Activated T-cell treated with anti-CD3 and anti-CD28 coated beads, Interleukin-2, amount 50 U/mL, for 4 hours (primary cell): ENCODE results near the gene PHF5A. TPM values are rescaled to one million over a fixed set of nuclear protein-coding genes. Genes with fewer than 3 reads are reported as not detected.

Experiments
- ATAC-seq, 2 donors: fragments of 200-7000 bp; cut with Tn5 transposase; one replicate each; pipeline ENCODE4 v1.10.0; 2021
- DNase-seq: peaks from one replicate; pipeline ENCODE4 v3.0.0-alpha.2; 2020
- H3K27me3 Mint-ChIP-seq: one replicate; pipeline ENCODE4 v1.8.0; 2021; ENCODE audit warnings: low read depth, mixed read lengths
- H3K36me3 Mint-ChIP-seq: one replicate; pipeline ENCODE4 v1.8.0; 2022; ENCODE audit warnings: mixed read lengths; ENCODE audit not compliant: insufficient read depth
- H3K4me1 Mint-ChIP-seq: one replicate; pipeline ENCODE4 v1.8.0; 2021; ENCODE audit warnings: low read depth, mixed read lengths
- H3K4me3 Mint-ChIP-seq: one replicate; pipeline ENCODE4 v1.8.0; 2021; ENCODE audit warnings: mild to moderate bottlenecking, moderate library complexity, mixed read lengths
- H3K9me3 Mint-ChIP-seq: one replicate; pipeline ENCODE4 v1.8.0; 2021; ENCODE audit warnings: mixed read lengths
- total RNA-seq, 3 donors: library from RNA; stranded (reverse); gene quantifications; one replicate each; pipeline ENCODE4 v1.2.1, GENCODE V29; 2021

PHF5A gene, protein sequence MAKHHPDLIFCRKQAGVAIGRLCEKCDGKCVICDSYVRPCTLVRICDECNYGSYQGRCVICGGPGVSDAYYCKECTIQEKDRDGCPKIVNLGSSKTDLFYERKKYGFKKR
- total RNA-seq = 100 to 1,000 TPM; 138 to 164 (median 144) TPM

DNA sequence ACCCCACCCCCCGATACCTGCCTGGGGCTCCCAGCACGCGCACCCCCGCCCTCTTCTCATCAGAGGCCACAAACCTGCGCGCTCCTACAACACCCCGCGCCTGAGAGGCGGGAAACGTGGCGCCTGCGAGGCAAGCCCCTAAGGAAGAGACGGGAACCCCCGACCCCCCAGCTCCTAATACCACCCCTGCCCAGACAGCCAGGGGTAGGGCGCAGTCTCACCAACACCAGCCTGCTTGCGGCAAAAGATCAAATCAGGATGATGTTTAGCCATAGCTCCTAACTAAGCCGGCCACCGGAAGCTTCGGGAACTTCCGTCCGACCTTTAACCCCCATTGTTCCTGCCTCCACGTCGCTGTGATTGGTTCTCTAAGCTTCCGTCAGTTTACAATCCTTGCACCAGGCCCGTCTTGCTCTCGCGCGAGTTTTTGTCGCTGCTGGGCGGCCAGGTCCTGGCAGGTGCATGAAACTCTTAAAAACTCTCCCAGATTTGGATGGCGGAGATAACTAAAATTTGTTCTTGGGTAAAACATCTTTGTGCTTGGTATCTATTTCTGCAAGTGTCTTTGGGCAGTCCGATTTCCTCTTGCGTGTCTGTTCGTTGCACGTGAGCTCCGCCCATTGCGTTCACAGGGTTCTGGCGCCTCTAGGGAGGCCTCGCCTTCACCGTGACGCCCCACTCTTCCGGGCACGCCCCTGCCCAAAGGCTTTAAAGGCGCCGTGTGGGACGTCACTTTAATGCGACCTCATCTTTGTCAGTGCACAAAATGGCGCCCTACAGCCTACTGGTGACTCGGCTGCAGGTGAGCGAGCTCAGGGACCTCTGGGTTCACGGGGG is at the start of gene PHF5A, which contains the start of gene ACO2:
Gene PHF5A (minus strand): TSS at position 312 of the 837 bp plus-strand sequence. CDS start 39 bp downstream, at position 273.
Gene ACO2 (plus strand): TSS at position 737 of the 837 bp plus-strand sequence. CDS start 30 bp downstream, at position 767.
- peak; percentile 97 for DNase-seq
- Mint-ChIP-seq H3K4me1 (peaks cover 41% of the 10 kb centered on the region), H3K27me3 (no peaks in the 10 kb centered on the region), H3K36me3 (peaks cover 34% of the 10 kb centered on the region), H3K9me3 (no peaks in the 10 kb centered on the region), H3K4me3 (peak within 1 kb of the TSS; percentile 96)
- peak; percentile 91 to 92 for ATAC-seq

- no peak for DNase-seq
- Mint-ChIP-seq H3K36me3 (peaks cover 15% of the 10 kb centered on the region), H3K4me3 (no peak overlapping the region), H3K9me3 (no peaks in the 10 kb centered on the region), H3K27me3 (no peaks in the 10 kb centered on the region), H3K4me1 (peaks cover 5% of the 10 kb centered on the region)
- ATAC-seq = no peak
Measured at GRCh38 chr22:41518048-41518347, 49.5 kb upstream of the PHF5A start.

DNA sequence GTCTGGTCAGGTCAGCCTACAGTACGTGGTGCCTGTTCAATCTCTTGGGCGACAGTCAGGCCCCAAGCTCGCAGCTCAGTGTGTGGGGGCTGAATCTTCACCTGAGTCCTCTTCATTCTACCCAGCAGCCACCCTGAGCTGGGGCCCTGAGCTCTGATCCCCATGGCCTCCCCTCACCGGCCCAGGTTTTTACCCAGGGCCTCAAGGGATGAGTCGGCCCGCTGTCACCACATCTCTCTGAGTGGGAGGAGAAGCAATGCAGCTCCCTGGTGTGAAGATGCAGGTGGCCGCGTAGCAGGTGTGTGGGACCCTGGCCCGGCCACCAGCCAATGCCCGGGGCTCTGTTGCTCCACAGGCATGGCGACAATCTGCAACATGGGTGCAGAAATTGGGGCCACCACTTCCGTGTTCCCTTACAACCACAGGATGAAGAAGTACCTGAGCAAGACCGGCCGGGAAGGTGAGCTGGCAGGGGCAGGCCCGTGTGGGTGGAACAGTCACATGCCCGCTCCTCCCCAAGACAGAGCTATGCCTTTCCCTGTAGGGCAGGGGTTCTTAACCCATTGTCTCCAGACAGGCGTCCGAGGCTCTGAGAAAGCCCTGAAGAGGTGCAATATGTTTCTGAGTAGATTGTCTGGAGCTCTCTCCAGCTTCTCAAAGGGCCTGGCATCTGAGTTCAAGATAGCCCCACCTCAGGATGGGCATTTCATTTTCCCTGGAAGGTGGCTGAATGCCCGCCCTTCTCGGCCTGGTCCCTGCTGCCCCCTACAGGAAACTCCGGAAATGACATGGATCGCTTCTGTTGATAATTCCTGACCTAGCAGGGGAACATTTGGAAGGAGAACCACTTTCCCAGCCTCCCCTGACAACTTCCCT is 48.9 kb upstream of the PHF5A start:
- no peaks in the 10 kb centered on the region for H3K27me3 Mint-ChIP-seq
- H3K4me3 Mint-ChIP-seq = no peak overlapping the region
- peaks cover 15% of the 10 kb centered on the region for H3K36me3 Mint-ChIP-seq
- peaks cover 2% of the 10 kb centered on the region for H3K4me1 Mint-ChIP-seq
- peak; percentile 37 for DNase-seq
- no peaks in the 10 kb centered on the region for H3K9me3 Mint-ChIP-seq
- peak; percentile 80 to 82 for ATAC-seq

- Mint-ChIP-seq H3K4me3 (no peak overlapping the region), H3K36me3 (peaks cover 18% of the 10 kb centered on the region), H3K9me3 (no peaks in the 10 kb centered on the region), H3K4me1 (peaks cover 2% of the 10 kb centered on the region), H3K27me3 (no peaks in the 10 kb centered on the region)
- DNase-seq (no peak), ATAC-seq (no peak)
Measured at GRCh38 chr22:41516462-41516861, 48.0 kb upstream of the PHF5A start.

GRCh38 chr22:41513391-41513790 is 44.9 kb upstream of the PHF5A start:
- H3K9me3 Mint-ChIP-seq = no peaks in the 10 kb centered on the region

GRCh38 chr22:41512421-41513194 is 44.1 kb upstream of the PHF5A start:
- DNase-seq = no peak
- Mint-ChIP-seq H3K36me3 (peaks cover 27% of the 10 kb centered on the region), H3K27me3 (no peaks in the 10 kb centered on the region), H3K9me3 (no peaks in the 10 kb centered on the region), H3K4me1 (peaks cover 2% of the 10 kb centered on the region), H3K4me3 (no peak overlapping the region)
- ATAC-seq = no peak

More at GRCh38 chr22:41513391-41513790, 44.9 kb upstream of the PHF5A start:
- Mint-ChIP-seq H3K4me3 (no peak overlapping the region), H3K27me3 (no peaks in the 10 kb centered on the region), H3K4me1 (peaks cover 2% of the 10 kb centered on the region), H3K36me3 (peaks cover 24% of the 10 kb centered on the region)
- DNase-seq = no peak
- no peak for ATAC-seq

GRCh38 chr22:41511521-41511968 is 43.1 kb upstream of the PHF5A start:
- no peaks in the 10 kb centered on the region for H3K9me3 Mint-ChIP-seq
- H3K36me3 Mint-ChIP-seq = peaks cover 28% of the 10 kb centered on the region
- DNase-seq = no peak
- H3K4me3 Mint-ChIP-seq = no peak overlapping the region
- H3K27me3 Mint-ChIP-seq = no peaks in the 10 kb centered on the region
- no peaks in the 10 kb centered on the region for H3K4me1 Mint-ChIP-seq
- no peak for ATAC-seq

DNA sequence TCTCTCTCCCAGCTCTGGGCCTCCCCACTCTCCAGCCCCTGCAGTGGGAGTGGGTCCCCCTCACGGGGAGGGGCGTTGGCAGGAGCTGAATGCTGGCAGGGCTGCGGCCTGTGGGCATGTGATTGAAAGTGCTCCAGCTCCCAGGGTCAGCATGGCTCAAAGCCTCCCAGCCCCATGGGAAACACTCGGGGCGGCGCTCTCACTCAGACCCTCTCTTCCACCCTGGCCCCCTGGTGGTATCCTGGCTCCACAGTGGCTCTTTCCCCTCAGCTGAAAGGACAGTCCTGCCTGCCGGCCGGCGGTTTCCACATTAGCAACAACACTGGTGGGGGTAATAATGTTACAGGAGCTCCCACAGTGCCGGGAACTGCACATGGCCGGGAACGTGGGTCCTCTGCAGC is 40.3 kb upstream of the PHF5A start:
- DNase-seq = no peak
- ATAC-seq = no peak
- Mint-ChIP-seq H3K4me3 (no peak overlapping the region), H3K27me3 (no peaks in the 10 kb centered on the region), H3K36me3 (peaks cover 28% of the 10 kb centered on the region), H3K9me3 (no peaks in the 10 kb centered on the region), H3K4me1 (no peaks in the 10 kb centered on the region)

GRCh38 chr22:41507330-41508063 is 39.0 kb upstream of the PHF5A start:
- Mint-ChIP-seq H3K4me1 (no peaks in the 10 kb centered on the region), H3K36me3 (peaks cover 23% of the 10 kb centered on the region), H3K9me3 (no peaks in the 10 kb centered on the region), H3K27me3 (no peaks in the 10 kb centered on the region), H3K4me3 (no peak overlapping the region)
- no peak for ATAC-seq
- DNase-seq = no peak

DNA sequence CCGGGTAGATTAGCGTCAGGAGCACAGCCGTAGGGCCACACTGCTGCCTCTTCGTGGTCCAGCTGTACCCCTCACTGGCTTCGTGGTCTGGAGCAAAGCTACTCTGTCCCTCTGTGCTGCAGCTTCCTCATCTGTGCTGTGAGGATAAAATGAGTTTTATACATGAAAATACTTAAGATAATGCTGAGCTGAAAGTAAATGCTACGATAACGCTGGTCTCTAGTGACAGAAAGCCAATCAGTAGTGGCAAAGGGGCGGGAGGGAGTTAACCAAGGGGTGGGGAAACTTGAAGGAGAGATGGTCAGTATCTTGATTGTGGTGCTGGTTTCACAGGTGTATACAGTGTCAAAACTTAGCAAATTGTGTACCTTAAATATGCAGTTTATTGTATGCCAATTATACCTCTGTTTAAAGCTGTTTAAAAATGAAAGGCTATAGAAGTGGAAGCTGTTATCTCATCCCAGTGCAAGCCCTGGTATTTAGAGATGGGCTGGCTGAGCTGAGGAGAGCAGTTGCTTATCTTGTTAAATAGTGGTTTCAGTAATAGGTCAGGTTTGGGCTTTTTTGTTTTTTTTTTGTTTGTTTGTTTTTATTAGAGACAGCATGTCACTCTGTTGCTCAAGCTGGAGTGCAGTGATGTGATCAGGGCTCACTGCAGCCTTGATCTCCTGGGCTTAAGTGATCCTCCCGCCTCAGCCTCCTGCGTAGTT is 37.2 kb upstream of the PHF5A start:
- Mint-ChIP-seq H3K4me1 (no peaks in the 10 kb centered on the region), H3K36me3 (peaks cover 20% of the 10 kb centered on the region), H3K27me3 (no peaks in the 10 kb centered on the region), H3K4me3 (no peak overlapping the region), H3K9me3 (no peaks in the 10 kb centered on the region)
- no peak for DNase-seq
- ATAC-seq = no peak

GRCh38 chr22:41504816-41505215 is 36.3 kb upstream of the PHF5A start:
- H3K4me1 Mint-ChIP-seq = no peaks in the 10 kb centered on the region
- peaks cover 23% of the 10 kb centered on the region for H3K36me3 Mint-ChIP-seq

GRCh38 chr22:41504397-41504796 is 35.9 kb upstream of the PHF5A start:
- DNase-seq (no peak), ATAC-seq (no peak)
- peaks cover 25% of the 10 kb centered on the region for H3K36me3 Mint-ChIP-seq
- no peaks in the 10 kb centered on the region for H3K9me3 Mint-ChIP-seq
- no peak overlapping the region for H3K4me3 Mint-ChIP-seq
- H3K4me1 Mint-ChIP-seq = no peaks in the 10 kb centered on the region
- H3K27me3 Mint-ChIP-seq = no peaks in the 10 kb centered on the region

More at GRCh38 chr22:41504816-41505215, 36.3 kb upstream of the PHF5A start:
- H3K27me3 Mint-ChIP-seq = no peaks in the 10 kb centered on the region
- no peak for DNase-seq
- ATAC-seq = no peak
- no peak overlapping the region for H3K4me3 Mint-ChIP-seq
- H3K9me3 Mint-ChIP-seq = no peaks in the 10 kb centered on the region

DNA sequence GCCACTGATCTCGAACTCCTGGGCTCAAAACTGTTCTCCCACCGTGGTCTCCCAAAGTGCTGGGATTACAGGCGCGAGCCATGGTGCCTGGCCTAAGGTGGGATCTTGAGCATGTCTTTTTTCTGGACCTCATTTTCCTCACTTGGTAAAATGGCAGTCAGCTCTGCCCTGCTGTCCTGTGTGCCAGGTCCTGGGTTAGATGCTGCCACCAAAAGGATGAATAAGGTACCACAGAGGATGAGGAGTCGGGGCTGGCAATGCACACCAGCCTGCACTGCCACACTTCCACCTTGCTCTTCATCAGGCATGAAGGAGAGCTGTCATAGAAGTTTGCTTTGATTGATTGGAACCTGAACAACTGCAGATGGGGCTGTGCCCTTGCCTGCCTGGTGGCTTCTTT is 32.7 kb upstream of the PHF5A start:
- Mint-ChIP-seq H3K9me3 (no peaks in the 10 kb centered on the region), H3K27me3 (no peaks in the 10 kb centered on the region)

More for the DNA sequence above, 32.7 kb upstream of the PHF5A start:
- DNase-seq (no peak), ATAC-seq (peak; percentile 43 to 56)
- Mint-ChIP-seq H3K4me3 (no peak overlapping the region), H3K4me1 (no peaks in the 10 kb centered on the region), H3K36me3 (peaks cover 16% of the 10 kb centered on the region)
